ENCODE measurements around the gene FAM3A. TPM values are rescaled to one million over a fixed set of nuclear protein-coding genes. Genes with fewer than 3 reads are reported as not detected.

Gene FAM3A
- total and polyA plus RNA-seq, 2 of the 8 experiments (the other 6 are each of a cell fraction or from before 2014, with no cell fraction given), result 16.2 to 18.6 TPM

DNA sequence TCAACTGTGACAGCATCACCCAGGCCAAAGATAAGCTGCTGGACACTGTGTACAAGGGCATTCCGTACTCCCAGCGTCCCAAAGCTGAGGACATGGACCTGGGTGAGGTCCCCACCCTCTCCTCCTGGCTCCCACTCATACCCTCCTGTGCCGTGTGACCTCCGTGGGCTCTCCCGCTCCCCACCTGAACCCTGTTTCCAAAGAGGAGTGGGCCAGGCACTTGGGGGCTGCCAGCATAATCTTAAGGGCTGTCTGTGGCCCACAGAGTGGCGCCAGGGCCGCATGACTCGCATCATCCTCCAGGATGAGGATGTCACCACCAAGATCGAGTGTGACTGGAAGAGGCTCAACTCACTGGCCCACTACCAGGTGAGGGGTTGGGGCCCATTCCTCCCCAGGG lies 46.9 kb downstream of the FAM3A start (continued):
- TF ChIP-seq, protein P1, sequence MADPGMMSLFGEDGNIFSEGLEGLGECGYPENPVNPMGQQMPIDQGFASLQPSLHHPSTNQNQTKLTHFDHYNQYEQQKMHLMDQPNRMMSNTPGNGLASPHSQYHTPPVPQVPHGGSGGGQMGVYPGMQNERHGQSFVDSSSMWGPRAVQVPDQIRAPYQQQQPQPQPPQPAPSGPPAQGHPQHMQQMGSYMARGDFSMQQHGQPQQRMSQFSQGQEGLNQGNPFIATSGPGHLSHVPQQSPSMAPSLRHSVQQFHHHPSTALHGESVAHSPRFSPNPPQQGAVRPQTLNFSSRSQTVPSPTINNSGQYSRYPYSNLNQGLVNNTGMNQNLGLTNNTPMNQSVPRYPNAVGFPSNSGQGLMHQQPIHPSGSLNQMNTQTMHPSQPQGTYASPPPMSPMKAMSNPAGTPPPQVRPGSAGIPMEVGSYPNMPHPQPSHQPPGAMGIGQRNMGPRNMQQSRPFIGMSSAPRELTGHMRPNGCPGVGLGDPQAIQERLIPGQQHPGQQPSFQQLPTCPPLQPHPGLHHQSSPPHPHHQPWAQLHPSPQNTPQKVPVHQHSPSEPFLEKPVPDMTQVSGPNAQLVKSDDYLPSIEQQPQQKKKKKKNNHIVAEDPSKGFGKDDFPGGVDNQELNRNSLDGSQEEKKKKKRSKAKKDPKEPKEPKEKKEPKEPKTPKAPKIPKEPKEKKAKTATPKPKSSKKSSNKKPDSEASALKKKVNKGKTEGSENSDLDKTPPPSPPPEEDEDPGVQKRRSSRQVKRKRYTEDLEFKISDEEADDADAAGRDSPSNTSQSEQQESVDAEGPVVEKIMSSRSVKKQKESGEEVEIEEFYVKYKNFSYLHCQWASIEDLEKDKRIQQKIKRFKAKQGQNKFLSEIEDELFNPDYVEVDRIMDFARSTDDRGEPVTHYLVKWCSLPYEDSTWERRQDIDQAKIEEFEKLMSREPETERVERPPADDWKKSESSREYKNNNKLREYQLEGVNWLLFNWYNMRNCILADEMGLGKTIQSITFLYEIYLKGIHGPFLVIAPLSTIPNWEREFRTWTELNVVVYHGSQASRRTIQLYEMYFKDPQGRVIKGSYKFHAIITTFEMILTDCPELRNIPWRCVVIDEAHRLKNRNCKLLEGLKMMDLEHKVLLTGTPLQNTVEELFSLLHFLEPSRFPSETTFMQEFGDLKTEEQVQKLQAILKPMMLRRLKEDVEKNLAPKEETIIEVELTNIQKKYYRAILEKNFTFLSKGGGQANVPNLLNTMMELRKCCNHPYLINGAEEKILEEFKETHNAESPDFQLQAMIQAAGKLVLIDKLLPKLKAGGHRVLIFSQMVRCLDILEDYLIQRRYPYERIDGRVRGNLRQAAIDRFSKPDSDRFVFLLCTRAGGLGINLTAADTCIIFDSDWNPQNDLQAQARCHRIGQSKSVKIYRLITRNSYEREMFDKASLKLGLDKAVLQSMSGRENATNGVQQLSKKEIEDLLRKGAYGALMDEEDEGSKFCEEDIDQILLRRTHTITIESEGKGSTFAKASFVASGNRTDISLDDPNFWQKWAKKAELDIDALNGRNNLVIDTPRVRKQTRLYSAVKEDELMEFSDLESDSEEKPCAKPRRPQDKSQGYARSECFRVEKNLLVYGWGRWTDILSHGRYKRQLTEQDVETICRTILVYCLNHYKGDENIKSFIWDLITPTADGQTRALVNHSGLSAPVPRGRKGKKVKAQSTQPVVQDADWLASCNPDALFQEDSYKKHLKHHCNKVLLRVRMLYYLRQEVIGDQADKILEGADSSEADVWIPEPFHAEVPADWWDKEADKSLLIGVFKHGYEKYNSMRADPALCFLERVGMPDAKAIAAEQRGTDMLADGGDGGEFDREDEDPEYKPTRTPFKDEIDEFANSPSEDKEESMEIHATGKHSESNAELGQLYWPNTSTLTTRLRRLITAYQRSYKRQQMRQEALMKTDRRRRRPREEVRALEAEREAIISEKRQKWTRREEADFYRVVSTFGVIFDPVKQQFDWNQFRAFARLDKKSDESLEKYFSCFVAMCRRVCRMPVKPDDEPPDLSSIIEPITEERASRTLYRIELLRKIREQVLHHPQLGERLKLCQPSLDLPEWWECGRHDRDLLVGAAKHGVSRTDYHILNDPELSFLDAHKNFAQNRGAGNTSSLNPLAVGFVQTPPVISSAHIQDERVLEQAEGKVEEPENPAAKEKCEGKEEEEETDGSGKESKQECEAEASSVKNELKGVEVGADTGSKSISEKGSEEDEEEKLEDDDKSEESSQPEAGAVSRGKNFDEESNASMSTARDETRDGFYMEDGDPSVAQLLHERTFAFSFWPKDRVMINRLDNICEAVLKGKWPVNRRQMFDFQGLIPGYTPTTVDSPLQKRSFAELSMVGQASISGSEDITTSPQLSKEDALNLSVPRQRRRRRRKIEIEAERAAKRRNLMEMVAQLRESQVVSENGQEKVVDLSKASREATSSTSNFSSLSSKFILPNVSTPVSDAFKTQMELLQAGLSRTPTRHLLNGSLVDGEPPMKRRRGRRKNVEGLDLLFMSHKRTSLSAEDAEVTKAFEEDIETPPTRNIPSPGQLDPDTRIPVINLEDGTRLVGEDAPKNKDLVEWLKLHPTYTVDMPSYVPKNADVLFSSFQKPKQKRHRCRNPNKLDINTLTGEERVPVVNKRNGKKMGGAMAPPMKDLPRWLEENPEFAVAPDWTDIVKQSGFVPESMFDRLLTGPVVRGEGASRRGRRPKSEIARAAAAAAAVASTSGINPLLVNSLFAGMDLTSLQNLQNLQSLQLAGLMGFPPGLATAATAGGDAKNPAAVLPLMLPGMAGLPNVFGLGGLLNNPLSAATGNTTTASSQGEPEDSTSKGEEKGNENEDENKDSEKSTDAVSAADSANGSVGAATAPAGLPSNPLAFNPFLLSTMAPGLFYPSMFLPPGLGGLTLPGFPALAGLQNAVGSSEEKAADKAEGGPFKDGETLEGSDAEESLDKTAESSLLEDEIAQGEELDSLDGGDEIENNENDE (IDR thresholded peaks at IDR 0.05; ENCODE audit: insufficient replicate concordance, low read length), result no peak
- TF ChIP-seq TAF7 (optimal IDR thresholded peaks at IDR 0.05; ENCODE audit: borderline replicate concordance, low read depth, low read length) (no peak), CHD1 (IDR thresholded peaks at IDR 0.05; ENCODE audit: low read depth, low read length) (no peak), CTBP2 (IDR thresholded peaks at IDR 0.05; ENCODE audit: borderline replicate concordance, insufficient read depth, insufficient read length, low read length) (no peak), SRF (IDR thresholded peaks at IDR 0.05; ENCODE audit: low read depth, low read length) (no peak), BACH1 (IDR thresholded peaks at IDR 0.05; ENCODE audit: low read length) (no peak), BCL11A (IDR thresholded peaks at IDR 0.05; ENCODE audit: low read depth in 2 of 2, low read length in 2 of 2) (no peak), KDM1A (IDR thresholded peaks at IDR 0.05; ENCODE audit: borderline replicate concordance, low read length) (no peak)
- TF ChIP-seq, protein P2, sequence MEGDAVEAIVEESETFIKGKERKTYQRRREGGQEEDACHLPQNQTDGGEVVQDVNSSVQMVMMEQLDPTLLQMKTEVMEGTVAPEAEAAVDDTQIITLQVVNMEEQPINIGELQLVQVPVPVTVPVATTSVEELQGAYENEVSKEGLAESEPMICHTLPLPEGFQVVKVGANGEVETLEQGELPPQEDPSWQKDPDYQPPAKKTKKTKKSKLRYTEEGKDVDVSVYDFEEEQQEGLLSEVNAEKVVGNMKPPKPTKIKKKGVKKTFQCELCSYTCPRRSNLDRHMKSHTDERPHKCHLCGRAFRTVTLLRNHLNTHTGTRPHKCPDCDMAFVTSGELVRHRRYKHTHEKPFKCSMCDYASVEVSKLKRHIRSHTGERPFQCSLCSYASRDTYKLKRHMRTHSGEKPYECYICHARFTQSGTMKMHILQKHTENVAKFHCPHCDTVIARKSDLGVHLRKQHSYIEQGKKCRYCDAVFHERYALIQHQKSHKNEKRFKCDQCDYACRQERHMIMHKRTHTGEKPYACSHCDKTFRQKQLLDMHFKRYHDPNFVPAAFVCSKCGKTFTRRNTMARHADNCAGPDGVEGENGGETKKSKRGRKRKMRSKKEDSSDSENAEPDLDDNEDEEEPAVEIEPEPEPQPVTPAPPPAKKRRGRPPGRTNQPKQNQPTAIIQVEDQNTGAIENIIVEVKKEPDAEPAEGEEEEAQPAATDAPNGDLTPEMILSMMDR (IDR thresholded peaks at IDR 0.05; ENCODE audit: control extremely low read depth in 1 of 3, insufficient read depth in 1 of 3, low read depth in 1 of 3, low read length in 3 of 3), result no peak

Measured in H1 (cell line).